Stimulated activated CD8-positive, alpha-beta memory T cell treated with anti-CD3 and anti-CD28 coated beads, Interleukin-4, amount 100 ng/mL, for 1 hour (primary cell): ENCODE measurements around the gene DHRS7.
"Not testable (repeated sequence)": the region's sequence is repeated elsewhere in the genome, so short reads cannot be mapped to it uniquely, and the experiment has no call there.

Experiments used
- DNase-seq, 2 donors: peaks; one replicate each; pipeline ENCODE4 v3.0.0-alpha.2; 2020; ENCODE audit warnings: low read depth in 2 of 2, low spot score in 1 of 2

The DHRS7 gene

DNA sequence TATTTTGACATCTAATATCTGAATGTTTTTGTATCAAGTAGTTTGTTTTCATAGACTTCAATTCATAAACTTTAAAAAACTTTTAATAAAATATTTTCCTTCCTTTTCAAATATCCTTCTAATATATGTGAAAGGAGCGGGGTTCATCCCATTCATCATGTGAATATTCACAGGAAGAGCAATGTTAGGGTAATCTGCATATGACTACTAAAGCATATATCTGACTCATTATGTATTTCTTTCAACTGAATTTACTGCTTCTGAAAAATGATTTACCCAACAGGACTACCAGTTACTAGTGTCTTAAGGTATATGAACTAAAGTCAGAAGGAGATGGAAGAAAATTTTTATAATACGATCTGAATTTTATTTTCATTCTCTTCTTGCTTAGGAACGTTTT is 30.5 kb downstream of the DHRS7 start:
- no peak for DNase-seq

DNA sequence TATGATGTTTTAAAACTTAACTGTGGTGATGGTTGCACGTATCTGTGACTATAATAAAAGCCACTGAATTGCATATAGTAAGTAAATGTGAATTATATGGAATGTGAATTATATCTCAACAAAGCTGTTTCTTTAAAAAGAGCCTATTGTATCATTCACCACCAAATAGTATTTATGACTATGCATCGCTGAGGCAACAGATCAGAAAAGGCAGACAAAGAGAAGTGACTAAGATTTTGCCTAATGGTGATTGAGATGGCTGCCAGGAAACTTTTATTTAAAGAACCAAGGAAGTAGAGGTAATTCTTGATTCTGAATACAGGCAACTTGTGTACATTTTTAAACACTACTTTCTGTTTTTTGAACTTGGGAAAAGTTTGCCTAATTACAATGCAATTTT is 31.7 kb downstream of the DHRS7 start:
- DNase-seq, result no peak

DNA sequence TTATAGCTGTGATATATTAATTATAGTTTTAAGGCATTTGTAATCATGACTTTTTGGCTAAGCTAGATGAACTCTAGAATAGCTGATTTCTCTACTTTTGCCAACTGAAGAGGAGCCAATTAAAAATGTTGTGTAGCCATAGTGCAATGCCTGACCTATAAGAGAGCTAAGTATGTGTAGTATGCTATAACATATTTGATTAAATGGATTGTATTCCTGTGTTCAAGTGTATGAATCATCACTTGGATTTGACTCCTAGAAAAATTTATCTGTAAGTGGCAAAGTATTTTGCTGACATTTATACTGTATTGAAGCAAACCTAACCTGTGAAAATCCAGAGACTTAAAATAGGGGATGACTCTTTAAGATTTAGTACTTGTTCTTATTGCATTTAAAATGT is 39.3 kb downstream of the DHRS7 start:
- no peak for DNase-seq

DNA sequence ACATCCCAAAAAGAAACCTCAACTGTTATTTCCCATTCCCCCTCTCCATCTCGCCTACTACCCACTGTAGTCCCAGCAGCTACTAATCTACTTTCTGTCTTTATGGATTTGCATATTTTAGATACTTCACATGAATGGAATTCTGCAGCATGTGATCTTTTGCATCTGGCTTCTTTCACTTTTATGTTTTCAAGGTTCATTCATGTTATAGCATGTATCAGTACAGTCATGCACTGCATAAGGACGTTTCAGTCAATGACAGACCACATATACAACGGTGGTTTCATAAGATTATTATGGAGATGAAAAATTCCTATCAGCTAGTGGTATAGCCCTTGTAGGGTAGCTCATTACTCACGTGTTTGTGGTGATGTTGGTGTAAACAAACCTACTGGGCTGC is 49.0 kb downstream of the DHRS7 start:
- no peak for DNase-seq

DNA sequence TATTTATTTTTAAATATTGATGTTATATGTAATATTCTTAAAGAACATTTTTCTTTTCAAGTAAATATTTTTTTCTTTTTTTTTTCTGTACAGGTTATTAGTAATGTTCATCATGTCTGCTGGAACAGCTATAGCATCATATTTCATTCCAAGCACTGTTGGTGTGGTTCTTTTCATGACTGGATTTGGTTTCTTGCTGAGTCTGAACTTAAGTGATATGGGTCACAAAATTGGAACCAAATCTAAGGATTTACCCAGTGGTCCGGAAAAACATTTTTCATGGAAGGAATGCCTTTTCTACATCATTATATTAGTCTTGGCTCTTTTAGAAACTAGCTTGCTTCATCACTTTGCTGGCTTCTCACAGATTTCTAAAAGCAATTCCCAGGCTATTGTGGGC is 50.3 kb downstream of the DHRS7 start:
- DNase-seq, result no peak

DNA sequence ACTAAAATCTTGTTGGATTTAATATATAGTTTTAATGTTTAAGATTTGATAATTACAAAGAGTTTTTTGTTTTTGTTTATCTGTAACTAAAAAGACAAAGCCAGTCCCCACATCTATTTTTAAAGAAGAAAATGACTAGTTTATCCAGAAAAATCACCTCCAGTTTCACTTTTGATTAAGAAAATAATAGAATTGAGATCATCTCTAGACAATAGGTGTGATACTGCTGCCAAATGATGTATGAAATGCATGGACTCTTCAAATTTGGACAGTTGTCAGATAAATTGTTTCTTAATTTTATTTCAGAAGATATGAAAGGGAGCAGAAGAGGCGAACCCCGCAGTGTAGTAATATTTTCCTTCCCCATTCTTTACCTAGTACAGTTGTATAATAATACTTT is 53.5 kb downstream of the DHRS7 start:
- DNase-seq, result no peak

DNA sequence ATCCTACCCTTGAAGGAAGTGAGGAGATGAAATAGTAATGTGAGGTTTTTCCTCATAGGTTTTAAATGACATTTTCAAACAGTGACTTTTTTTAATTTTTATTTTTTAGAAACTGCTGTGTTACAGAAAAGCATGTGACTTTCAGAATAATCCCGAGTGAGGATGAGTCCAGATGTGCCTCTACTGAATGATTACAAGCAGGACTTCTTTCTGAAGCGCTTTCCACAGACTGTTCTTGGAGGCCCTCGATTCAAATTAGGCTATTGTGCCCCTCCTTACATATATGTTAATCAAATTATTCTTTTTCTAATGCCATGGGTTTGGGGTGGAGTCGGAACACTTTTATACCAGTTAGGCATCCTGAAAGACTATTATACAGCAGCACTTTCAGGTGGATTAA is 57.7 kb downstream of the DHRS7 start:
- DNase-seq, result no peak

DNA sequence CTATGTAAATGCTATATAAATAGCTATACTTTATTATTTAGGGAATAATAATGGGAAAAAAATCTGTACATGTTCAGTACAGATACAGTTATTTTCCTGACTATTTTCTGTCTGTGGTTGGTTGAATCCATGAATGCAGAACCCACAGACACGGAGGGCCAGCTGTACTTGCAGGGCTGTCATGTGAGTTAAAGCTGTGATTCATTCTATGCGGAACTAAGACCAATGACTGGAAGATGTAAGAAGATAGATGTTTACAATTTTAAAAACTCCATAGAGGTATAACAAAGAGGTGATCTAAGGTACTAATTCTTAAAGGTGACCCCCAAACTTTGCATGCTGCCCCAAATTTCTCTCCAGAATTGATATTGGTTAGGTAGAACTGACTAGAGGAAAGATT is 58.9 kb downstream of the DHRS7 start:
- no peak for DNase-seq

DNA sequence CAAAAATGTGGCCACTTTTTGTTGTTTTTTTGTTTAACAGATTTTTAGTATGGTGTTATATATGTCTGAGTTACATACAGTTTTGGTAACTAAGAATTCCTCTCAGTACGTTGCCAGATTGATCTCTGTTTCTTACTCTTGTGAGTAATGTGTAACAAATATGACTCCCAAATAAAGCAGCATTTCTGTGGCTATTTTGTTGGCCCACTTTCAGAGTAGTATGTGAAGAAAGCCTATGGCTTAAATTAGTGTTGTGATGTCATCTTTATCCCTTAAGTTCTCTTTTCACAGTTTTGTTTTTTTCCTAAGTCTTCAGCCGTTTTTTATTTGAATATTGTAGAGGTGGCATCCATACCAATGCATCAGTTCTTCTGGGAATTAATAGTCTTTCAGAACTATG is 62.8 kb downstream of the DHRS7 start:
- DNase-seq, result no peak

DNA sequence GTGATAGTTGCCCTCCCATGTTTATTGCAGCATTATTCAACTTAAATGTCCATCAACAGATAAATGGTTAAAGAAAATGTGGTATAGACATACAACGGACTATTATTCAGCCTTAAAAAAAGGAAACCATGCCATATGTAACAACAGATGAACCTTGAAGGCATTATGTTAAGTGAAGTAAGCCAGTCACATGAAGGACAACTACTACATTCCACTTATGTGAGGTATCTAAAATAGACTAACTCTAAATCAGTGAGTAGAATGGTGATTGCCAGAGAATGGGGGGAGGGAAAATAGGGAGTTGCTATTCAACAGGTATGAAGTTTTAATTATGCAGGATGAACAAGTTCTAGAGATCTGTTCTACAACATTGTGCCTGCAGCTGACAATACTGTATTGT is 63.4 kb downstream of the DHRS7 start:
- no peak for DNase-seq

DNA sequence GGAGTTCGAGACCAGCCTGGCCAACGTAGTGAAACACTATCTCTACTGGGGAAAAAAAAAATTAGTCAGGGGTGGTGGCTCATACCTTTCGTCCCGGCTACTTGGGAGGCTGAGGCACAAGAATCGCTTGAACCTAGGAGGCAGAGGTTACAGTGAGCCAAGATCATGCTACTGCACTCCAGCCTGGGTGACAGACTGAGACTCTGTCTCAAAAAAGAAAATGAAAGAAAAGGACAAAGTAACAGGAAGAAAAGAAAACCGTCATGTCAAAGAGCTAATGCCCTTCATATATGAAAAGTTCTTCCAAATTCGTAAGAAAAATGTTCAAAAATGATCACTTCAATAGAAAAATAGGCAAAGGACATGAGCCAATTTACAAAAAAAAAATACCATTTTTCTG is 65.3 kb downstream of the DHRS7 start:
- DNase-seq, result not testable (repeated sequence)

DNA sequence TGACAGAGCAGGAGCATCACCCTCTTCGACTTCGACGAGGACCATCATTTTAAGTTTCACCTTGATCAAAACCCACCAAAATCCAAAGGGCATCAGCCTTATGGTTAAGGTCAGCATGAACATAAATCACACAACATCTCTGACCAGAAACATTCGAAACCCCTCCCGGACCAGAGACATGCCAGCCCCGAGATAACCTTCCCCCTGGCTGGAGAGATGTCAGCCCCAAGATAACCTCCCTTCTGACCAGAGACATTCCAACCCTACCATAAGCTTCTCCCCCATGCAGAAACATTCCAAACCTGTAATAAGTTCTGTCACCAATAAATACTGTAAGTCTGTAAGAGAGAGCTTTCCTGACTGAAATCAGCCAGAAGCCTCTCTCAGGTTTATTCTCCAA is 67.2 kb downstream of the DHRS7 start:
- DNase-seq, result no peak

DNA sequence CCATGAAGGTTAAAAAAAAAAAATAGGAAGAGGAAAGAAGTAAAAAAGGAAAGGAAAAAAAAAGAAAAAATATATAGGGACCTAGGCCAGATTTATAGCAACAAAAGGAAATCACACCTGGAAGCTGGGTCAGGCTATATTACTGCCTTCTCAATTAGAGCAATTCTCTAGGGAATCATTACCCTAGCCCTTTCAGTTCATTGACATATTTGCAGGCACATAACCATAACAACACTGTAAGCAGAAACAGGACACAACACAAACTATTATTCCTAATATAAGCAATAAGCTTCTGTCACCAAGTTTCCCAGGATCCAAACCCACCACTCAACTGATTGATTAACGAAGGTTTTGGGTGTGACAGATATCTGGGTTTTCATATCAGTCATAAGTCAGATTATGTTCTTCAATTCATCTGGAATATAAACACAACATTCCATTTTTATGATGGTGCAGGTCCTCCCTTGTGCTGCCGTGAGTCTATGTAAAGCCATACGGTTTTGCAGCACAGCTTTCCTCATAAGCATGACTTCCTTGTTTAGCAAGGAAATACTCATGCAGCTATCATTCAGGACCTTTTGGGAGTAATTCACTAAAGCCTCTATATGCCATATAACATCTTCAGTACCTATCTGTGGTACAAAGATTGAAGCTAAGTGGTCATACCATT is 69.3 kb downstream of the DHRS7 start:
- no peak for DNase-seq

DNA sequence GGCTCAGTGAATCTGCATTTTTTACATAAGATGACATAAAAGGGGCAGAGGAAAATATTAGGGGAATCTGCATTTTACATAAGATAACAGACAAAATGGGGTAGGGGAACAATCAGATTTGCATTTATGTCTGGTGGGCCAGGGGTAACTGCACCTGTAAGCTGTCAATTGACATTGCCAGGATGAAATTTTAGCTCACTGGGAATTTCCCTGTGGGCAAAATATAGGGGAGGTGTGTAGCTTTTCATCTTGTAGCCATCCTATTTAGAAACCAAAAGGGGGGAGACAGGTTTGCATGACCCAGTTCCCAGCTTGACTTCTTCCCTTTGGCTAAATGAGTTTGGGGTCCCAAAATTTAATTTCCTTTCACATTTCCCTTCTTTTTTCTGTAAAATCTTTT is 70.0 kb downstream of the DHRS7 start:
- no peak for DNase-seq

DNA sequence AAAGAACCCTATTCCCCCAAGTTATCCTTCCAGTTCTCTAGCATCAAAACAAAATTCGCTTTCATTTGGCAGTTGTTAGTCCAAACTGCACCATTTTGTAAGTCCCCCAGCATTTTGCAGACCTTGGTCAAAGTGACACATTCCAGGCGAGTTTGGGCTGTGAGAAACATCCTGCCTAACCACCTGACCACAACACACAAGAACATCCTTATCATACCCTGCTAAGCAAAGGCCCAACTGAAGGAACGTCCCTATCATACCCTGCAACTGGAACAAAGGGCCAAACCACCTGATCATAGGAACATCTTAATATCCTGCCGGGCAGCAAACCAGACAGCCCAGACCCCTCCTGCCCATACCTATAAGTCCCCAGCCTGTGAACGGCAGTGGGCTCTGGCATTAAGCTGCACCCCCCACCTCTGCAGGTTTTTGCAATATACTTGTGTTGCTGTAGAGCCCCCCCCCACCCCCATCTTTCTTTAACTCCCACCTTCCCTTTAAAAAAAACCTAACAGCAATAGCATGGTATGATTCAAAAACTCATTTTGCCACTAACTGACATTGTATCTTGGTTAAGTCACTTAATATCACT is 70.8 kb downstream of the DHRS7 start:
- no peak for DNase-seq
